Mesodermal cell (in vitro differentiated cells): Measurements from ENCODE around the gene SMIM8.

Experiments
- H3K27ac ChIP-seq: 2 replicates; pipeline ENCODE4 v1.7.0; 2013; ENCODE audit warnings: mild to moderate bottlenecking, low read depth, low read length, moderate library complexity; ENCODE audit not compliant: severe bottlenecking
- H3K36me3 ChIP-seq: 2 replicates; pipeline ENCODE4 v1.7.1; 2013; ENCODE audit warnings: mild to moderate bottlenecking, low read length, moderate library complexity; ENCODE audit not compliant: control insufficient read depth, insufficient read depth
- H3K4me1 ChIP-seq: one replicate; pipeline ENCODE4 v1.7.1; 2013; ENCODE audit warnings: mild to moderate bottlenecking, low read length; ENCODE audit not compliant: insufficient read depth, control insufficient read depth, poor library complexity, severe bottlenecking
- H3K4me3 ChIP-seq: 2 replicates; pipeline ENCODE4 v1.7.0; 2013; ENCODE audit warnings: low read length, control low read depth, mild to moderate bottlenecking; ENCODE audit not compliant: insufficient read depth, poor library complexity, severe bottlenecking; ENCODE audit errors: extremely low read depth
- H3K9me3 ChIP-seq: 2 replicates; pipeline ENCODE4 v1.7.1; 2013; ENCODE audit warnings: mild to moderate bottlenecking, low read length, moderate library complexity; ENCODE audit not compliant: control insufficient read depth
- WGBS, 2 experiments: methylation state at CpG; one replicate each; pipeline ENCODE4 v1.1.5; 2013; ENCODE audit warnings: missing lambda C conversion rate in 2 of 2; ENCODE audit not compliant: insufficient coverage in 2 of 2; 5-methylcytosine and 5-hydroxymethylcytosine counted together

Gene SMIM8

DNA sequence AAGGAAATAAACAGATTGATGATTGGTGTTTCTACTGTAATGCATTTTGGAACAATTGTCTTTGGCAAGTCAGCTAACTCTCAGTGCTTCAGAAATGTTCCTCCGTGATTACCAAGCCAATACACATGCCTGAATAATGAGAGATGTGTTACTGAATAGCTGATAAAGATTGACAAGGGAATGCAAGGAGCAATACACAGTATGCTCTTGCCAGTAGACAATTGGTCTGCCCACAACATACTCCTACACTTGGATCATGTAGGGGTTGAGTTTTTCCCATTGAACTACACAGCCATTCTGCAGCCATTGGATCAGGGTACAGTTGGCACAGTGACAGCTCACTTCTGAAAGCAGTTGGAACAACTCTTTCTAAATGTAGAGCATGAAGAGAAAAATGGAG lies 12.3 kb downstream of the SMIM8 start:
- 83 to 100% methylated on average over 1 of the region's 1 CpG for WGBS, 2 experiments

DNA sequence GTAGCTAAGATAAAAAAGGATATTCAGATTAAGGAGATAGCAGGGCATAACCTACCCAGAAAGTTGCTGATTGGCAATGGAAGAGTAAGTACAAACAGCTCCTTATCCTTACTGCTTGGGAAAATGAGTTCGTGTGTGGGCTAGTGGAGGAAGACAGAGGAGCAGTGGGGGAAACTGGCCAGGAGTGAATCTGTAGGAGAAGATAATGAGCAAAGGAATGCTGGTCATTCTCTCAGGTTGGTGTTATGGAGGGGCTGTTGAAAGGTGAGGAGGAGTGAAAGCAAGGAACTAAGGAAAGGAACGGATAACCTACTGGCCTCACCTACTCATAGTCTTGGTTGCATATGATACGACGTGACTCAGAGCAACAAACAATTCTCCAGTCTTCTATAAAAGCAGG lies 14.0 kb downstream of the SMIM8 start:
- Histone ChIP-seq H3K4me1 (peaks cover 8% of the 10 kb centered on the region), H3K36me3 (no peaks in the 10 kb centered on the region), H3K4me3 (no peak overlapping the region), H3K27ac (no peak overlapping the region), H3K9me3 (no peaks in the 10 kb centered on the region)
- WGBS, 2 experiments: 50 to 67% methylated on average over 1 of the region's 4 CpGs

More for the DNA sequence above, 12.3 kb downstream of the SMIM8 start:
- H3K36me3 ChIP-seq: no peaks in the 10 kb centered on the region
- H3K27ac ChIP-seq: no peak overlapping the region
- no peaks in the 10 kb centered on the region for H3K9me3 ChIP-seq
- H3K4me3 ChIP-seq: no peak overlapping the region
- H3K4me1 ChIP-seq: peaks cover 8% of the 10 kb centered on the region

DNA sequence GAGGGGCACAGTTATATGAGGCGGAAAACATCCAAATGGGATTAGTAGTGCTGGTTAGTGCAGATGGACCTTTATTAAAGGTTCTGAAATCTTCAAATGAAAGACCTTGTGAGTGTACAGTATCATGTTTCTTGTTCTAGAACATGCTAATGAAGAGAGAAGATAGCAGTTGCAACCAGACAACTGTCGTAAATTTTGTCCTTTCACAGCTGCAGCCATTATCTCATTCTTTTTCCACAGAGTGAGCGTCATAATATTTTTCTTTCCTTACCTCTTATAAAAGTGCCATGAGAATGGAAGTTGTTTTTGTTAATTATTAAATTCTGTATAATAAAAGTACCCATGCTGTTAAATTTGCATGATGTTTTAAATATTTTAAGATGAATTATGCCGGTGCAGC lies 17.8 kb downstream of the SMIM8 start:
- Histone ChIP-seq H3K36me3 (peaks cover 10% of the 10 kb centered on the region), H3K4me1 (peaks cover 3% of the 10 kb centered on the region), H3K27ac (no peak overlapping the region), H3K9me3 (no peaks in the 10 kb centered on the region), H3K4me3 (no peak overlapping the region)
- 100% methylated on average over 2 of the region's 4 CpGs for WGBS, 2 experiments

DNA sequence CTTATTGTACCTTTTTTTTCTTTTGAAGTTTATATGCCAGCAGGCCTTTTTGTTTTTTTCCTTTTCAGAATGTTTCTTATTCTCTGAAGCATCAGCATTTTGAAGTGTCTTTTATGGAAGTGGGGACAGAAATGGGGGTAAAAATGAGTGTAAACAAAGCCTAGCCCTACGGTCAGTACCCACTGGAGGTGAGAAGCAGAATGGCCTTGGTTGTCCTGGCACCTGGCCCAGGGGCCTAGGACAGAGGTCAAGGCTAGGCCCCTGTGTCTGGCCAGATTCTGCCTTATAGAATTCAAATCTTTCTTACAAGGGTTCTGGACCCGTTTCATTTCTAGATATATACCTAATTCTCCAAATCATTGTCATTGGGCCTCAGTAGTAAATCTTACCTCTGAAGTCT lies 18.8 kb downstream of the SMIM8 start:
- Histone ChIP-seq H3K27ac (no peak overlapping the region), H3K36me3 (peaks cover 10% of the 10 kb centered on the region), H3K9me3 (no peaks in the 10 kb centered on the region), H3K4me3 (no peak overlapping the region), H3K4me1 (peaks cover 3% of the 10 kb centered on the region)
- 85 to 100% methylated on average over 2 of the region's 2 CpGs for WGBS, 2 experiments

DNA sequence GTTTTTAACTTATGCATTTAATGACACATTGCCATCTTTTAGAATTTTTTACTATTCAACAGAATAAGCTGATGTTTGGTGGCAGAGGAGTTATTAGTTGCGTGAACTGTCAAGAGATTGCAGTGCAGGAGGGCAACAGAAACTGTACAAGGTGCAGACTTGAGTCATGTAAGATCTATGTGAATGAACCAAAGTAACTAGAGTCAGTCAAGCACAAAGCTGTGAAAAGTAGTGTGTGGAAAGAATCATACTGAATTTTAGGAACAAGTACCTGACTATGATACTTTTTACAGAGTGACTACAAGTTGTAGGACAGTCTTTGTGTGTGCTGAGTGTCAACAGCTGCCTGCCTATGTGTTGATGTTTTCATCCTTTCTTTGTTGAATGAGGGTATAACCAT lies 19.5 kb downstream of the SMIM8 start:
- H3K27ac ChIP-seq: no peak overlapping the region
- H3K4me1 ChIP-seq: peaks cover 3% of the 10 kb centered on the region
- no peaks in the 10 kb centered on the region for H3K9me3 ChIP-seq
- H3K4me3 ChIP-seq: no peak overlapping the region
- WGBS, 2 experiments: 100% methylated on average over 1 of the region's 1 CpG
- H3K36me3 ChIP-seq: peaks cover 10% of the 10 kb centered on the region

DNA sequence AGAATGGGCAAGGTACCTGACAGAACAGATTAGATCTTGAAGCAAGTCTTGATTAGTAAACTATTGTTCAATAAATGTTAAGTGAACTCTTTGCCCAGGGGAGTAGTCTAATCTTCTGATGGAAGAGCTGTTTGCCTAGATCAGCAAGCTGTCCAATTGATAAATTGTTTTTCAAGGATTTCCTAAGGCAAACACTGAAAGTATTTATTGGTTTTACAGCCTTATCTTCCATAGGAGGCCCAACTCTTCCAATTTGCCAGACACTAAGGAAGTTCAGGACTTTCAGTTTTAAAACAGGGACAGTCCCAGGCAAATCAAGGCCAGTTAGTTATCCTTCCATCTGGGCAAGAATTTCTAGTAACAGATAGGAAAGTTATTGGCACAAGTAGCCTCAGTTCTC lies 20.4 kb downstream of the SMIM8 start:
- Histone ChIP-seq H3K4me1 (peaks cover 3% of the 10 kb centered on the region), H3K36me3 (peaks cover 10% of the 10 kb centered on the region), H3K27ac (no peak overlapping the region), H3K9me3 (no peaks in the 10 kb centered on the region), H3K4me3 (no peak overlapping the region)

DNA sequence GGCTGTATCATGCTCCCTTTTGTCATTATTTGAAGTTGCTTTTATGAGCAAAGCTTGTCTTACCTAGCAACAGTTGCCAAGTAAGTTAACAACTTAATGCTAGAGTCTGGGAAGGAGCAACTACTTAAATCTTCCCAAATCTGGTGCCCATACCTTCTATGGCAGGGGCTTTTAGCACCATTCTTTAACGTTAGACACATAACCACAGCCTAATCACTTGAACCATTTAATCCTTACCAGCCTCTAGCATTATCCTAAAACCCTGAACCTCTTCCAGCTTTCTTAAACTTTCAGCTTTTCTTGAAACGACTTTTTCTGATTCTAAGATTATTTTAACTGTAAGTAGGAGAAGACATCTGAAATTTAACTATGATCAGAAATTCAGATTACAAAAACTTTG lies 22.3 kb downstream of the SMIM8 start, which contains the start of gene C6orf163:
Gene C6orf163 (plus strand): TSS at position 83 of the 400 bp plus-strand sequence. CDS start 287 bp downstream, at position 370.
- Histone ChIP-seq H3K9me3 (no peaks in the 10 kb centered on the region), H3K27ac (no peak within 1 kb of the TSS)
- 83 to 88% methylated on average over 1 of the region's 2 CpGs for WGBS, 2 experiments

DNA sequence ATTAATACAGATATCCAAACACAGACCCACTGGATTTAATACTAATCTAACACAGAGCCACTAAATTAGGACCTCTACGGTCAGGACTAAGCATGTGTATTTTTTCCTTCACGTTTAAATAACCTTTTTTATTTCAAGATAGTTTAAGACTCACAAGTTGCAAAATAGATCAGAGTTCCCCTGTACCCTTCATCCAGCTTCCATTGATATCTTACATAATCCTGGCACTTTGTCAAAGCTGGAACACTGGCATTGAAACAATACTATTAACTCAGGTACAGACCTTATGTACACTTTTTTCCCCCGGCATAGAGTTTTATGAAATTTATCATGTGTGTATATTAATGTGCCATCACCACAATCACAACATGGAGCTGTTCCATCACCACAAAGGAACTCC lies 24.3 kb downstream of the SMIM8 start:
- Histone ChIP-seq H3K4me3 (no peak overlapping the region), H3K9me3 (no peaks in the 10 kb centered on the region), H3K36me3 (peaks cover 10% of the 10 kb centered on the region), H3K27ac (no peak overlapping the region), H3K4me1 (no peaks in the 10 kb centered on the region)
- 82 to 83% methylated on average over 1 to 2 of the region's 3 CpGs for WGBS, 2 experiments

More for the DNA sequence above, 22.3 kb downstream of the SMIM8 start, which contains the start of gene C6orf163:
- Histone ChIP-seq H3K4me3 (no peak within 1 kb of the TSS), H3K4me1 (no peaks in the 10 kb centered on the region), H3K36me3 (peaks cover 10% of the 10 kb centered on the region)

DNA sequence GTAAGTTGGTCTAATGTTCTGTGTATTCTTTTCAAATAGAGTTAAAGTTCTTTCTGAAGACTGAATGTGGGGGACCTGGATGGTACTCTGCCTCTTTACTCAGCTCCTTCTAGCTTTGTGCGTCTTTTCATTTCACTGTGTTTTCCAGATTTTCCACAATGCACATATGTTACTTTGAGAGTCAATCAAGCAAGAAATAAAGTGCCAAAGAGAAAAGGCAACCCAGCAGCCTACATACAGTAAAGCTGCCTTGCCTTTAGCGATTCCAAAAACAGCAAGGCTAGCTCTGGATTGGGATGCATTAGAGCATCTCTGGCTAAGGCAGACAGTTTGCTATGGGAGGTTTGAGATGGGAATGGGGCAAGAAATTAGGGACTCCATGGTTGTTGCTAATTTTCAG lies 27.5 kb downstream of the SMIM8 start:
- Histone ChIP-seq H3K36me3 (peaks cover under 1% of the 10 kb centered on the region), H3K27ac (no peak overlapping the region), H3K4me1 (no peaks in the 10 kb centered on the region), H3K4me3 (no peak overlapping the region), H3K9me3 (no peaks in the 10 kb centered on the region)
- 68 to 100% methylated on average over 1 to 2 of the region's 2 CpGs for WGBS, 2 experiments

DNA sequence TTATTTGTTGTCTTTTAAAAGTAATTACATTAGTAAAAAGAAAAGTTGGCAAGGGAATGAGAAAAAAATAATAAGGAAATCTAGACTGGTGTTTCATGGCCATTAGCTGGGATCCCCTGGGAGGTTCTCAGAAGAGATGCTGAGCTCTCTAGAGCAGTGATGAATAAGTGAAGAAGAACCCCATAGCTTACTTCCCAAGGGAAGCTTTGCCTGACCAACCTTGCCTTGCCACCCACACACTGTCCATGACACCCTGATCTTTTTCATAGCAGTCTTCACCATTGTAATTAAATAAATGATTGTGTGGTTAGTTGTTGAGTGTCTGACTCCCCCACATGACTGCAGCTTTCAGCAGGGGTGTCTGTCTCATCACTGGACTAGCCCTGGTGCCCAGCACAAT lies 28.1 kb downstream of the SMIM8 start:
- Histone ChIP-seq H3K4me1 (no peaks in the 10 kb centered on the region), H3K4me3 (no peak overlapping the region), H3K9me3 (no peaks in the 10 kb centered on the region), H3K27ac (no peak overlapping the region), H3K36me3 (no peaks in the 10 kb centered on the region)

DNA sequence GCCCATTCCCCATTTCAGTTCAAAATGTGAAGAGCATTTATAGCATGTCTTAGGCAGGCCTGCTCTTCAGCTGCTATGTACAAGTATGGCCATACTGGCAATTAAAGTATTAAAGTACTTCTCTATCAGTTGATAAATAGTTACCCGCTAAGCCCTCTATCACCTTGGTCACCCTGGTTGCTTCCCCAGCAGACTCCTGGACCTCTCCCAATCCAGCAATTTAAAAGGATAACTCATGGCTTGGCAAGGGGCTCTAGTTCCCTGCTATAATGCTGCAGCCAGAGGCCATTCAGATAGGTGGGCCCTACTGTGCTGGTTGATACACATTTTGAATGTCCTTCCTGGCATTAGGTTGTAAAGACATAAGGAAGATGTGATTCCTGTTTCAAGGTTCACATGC lies 29.2 kb downstream of the SMIM8 start:
- Histone ChIP-seq H3K4me1 (no peaks in the 10 kb centered on the region), H3K9me3 (no peaks in the 10 kb centered on the region), H3K4me3 (no peak overlapping the region), H3K36me3 (no peaks in the 10 kb centered on the region), H3K27ac (no peak overlapping the region)
- WGBS, 2 experiments: 89 to 100% methylated on average over 1 of the region's 1 CpG

DNA sequence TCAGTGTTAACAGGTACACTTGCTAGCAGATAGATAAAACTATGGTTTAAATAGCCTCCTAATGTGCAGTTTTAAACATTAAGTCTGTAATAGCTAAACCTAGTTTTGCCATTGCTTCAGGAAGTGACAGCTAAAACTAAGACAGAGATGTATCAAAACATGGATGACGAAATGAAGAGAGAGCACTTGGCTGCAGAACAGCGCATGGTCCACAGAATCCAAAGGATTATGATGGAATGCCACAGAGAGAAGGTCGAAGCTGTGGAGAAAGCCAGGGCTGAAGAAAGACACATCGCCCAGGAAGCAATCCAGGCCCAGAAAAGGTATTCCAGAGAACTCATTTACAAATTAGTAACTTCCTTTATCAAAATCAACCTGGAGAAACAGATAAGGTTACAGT lies 33.8 kb downstream of the SMIM8 start:
- Histone ChIP-seq H3K9me3 (no peaks in the 10 kb centered on the region), H3K4me3 (no peak overlapping the region), H3K27ac (no peak overlapping the region), H3K4me1 (no peaks in the 10 kb centered on the region), H3K36me3 (no peaks in the 10 kb centered on the region)
- 96 to 97% methylated on average over 3 of the region's 4 CpGs for WGBS, 2 experiments
